Measurements from ENCODE around the gene BCL11A. TPM values are rescaled to one million over a fixed set of nuclear protein-coding genes. Genes with fewer than 3 reads are reported as not detected.

Gene BCL11A
- total and polyA plus RNA-seq, 7 donors: 3.6 to 39.6 (median 16.3) TPM

GRCh38 chr2:60490441-60490840 is 63.0 kb downstream of the BCL11A start:
- Histone ChIP-seq H3K9me3 (no peaks in the 10 kb centered on the region), H3K36me3 (no peaks in the 10 kb centered on the region), H3K27me3 (no peaks in the 10 kb centered on the region), H3K4me1 (no peaks in the 10 kb centered on the region), H3K27ac (no peak overlapping the region), H3K4me3 (no peak overlapping the region)
- intact Hi-C loops (cut with DNase I): no loop called here
- no peak for DNase-seq
- no peak for TF ChIP-seq POLR2AphosphoS5 (IDR thresholded peaks at IDR 0.05)
- TF ChIP-seq, protein P1, sequence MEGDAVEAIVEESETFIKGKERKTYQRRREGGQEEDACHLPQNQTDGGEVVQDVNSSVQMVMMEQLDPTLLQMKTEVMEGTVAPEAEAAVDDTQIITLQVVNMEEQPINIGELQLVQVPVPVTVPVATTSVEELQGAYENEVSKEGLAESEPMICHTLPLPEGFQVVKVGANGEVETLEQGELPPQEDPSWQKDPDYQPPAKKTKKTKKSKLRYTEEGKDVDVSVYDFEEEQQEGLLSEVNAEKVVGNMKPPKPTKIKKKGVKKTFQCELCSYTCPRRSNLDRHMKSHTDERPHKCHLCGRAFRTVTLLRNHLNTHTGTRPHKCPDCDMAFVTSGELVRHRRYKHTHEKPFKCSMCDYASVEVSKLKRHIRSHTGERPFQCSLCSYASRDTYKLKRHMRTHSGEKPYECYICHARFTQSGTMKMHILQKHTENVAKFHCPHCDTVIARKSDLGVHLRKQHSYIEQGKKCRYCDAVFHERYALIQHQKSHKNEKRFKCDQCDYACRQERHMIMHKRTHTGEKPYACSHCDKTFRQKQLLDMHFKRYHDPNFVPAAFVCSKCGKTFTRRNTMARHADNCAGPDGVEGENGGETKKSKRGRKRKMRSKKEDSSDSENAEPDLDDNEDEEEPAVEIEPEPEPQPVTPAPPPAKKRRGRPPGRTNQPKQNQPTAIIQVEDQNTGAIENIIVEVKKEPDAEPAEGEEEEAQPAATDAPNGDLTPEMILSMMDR (IDR thresholded peaks at IDR 0.05): no peak
- TF ChIP-seq EP300 (IDR thresholded peaks at IDR 0.05): no peak
- no peak for TF ChIP-seq POLR2A (IDR thresholded peaks at IDR 0.05)
- WGBS, 2 donors: 95 to 98% methylated on average over 1 of the region's 1 CpG

GRCh38 chr2:60489289-60489688 is 64.2 kb downstream of the BCL11A start:
- 82 to 83% methylated on average over 4 of the region's 4 CpGs for WGBS, 2 donors
- Histone ChIP-seq H3K27me3 (no peaks in the 10 kb centered on the region), H3K4me1 (peaks cover 0 to 4% (median 2%) of the 10 kb centered on the region in 4 donors)

GRCh38 chr2:60488291-60488690 is 65.2 kb downstream of the BCL11A start:
- 85 to 87% methylated on average over 3 of the region's 3 CpGs for WGBS, 2 donors

More at GRCh38 chr2:60489289-60489688, 64.2 kb downstream of the BCL11A start:
- no peak for TF ChIP-seq EP300 (IDR thresholded peaks at IDR 0.05)
- DNase-seq: no peak
- H3K4me3 ChIP-seq: no peak overlapping the region
- no peak overlapping the region for H3K27ac ChIP-seq
- no peaks in the 10 kb centered on the region for H3K9me3 ChIP-seq
- H3K36me3 ChIP-seq: no peaks in the 10 kb centered on the region
- intact Hi-C loops (cut with DNase I): no loop called here

GRCh38 chr2:60487174-60487573 is 66.3 kb downstream of the BCL11A start:
- Histone ChIP-seq H3K36me3 (no peaks in the 10 kb centered on the region), H3K27ac (no peak overlapping the region), H3K4me1 (peaks cover 0 to 21% (median 18%) of the 10 kb centered on the region in 4 donors), H3K9me3 (no peaks in the 10 kb centered on the region), H3K4me3 (no peak overlapping the region), H3K27me3 (no peaks in the 10 kb centered on the region)
- TF ChIP-seq, protein P1 (IDR thresholded peaks at IDR 0.05): no peak
- TF ChIP-seq EP300 (IDR thresholded peaks at IDR 0.05): no peak
- no peak for TF ChIP-seq POLR2A (IDR thresholded peaks at IDR 0.05)
- TF ChIP-seq POLR2AphosphoS5 (IDR thresholded peaks at IDR 0.05): no peak
- intact Hi-C loops (cut with DNase I): no loop called here
- WGBS, 2 donors: 89 to 91% methylated on average over 5 of the region's 5 CpGs
- no peak for DNase-seq

More at GRCh38 chr2:60488291-60488690, 65.2 kb downstream of the BCL11A start:
- Histone ChIP-seq H3K4me1 (peaks cover 0 to 14% (median 10%) of the 10 kb centered on the region in 4 donors), H3K27me3 (no peaks in the 10 kb centered on the region), H3K27ac (no peak overlapping the region), H3K4me3 (no peak overlapping the region), H3K9me3 (no peaks in the 10 kb centered on the region), H3K36me3 (no peaks in the 10 kb centered on the region)
- no peak for DNase-seq
- TF ChIP-seq POLR2AphosphoS5 (IDR thresholded peaks at IDR 0.05) (no peak), EP300 (IDR thresholded peaks at IDR 0.05) (no peak), POLR2A (IDR thresholded peaks at IDR 0.05) (no peak)
- TF ChIP-seq, protein P1 (IDR thresholded peaks at IDR 0.05): no peak
- intact Hi-C loops (cut with DNase I): no loop called here

- no peaks in the 10 kb centered on the region for H3K9me3 ChIP-seq
- H3K27ac ChIP-seq: no peak overlapping the region
- H3K4me3 ChIP-seq: no peak overlapping the region
- no peak for DNase-seq
- TF ChIP-seq POLR2AphosphoS5 (IDR thresholded peaks at IDR 0.05): no peak
- TF ChIP-seq, protein P1 (IDR thresholded peaks at IDR 0.05): no peak
- TF ChIP-seq POLR2A (IDR thresholded peaks at IDR 0.05): no peak
- TF ChIP-seq EP300 (IDR thresholded peaks at IDR 0.05): no peak
- WGBS, 2 donors: 87 to 88% methylated on average over 3 of the region's 3 CpGs
- no peaks in the 10 kb centered on the region for H3K36me3 ChIP-seq
- H3K27me3 ChIP-seq: no peaks in the 10 kb centered on the region
- peaks cover 0 to 27% (median 21%) of the 10 kb centered on the region in 4 donors for H3K4me1 ChIP-seq
- intact Hi-C loops (cut with DNase I): no loop called here
These were observed 66.9 kb downstream of the BCL11A start for GRCh38 chr2:60486551-60486950.
